BLaER1 (cell line): ENCODE measurements around the gene ZNF571.

Source experiments
- H3K27ac ChIP-seq: shearing (Covaris generic); formaldehyde crosslinking; 2 replicates; pipeline ENCODE4 v1.8.1; 2022
- H3K27me3 ChIP-seq: shearing (Covaris generic); formaldehyde crosslinking; 2 replicates; pipeline ENCODE4 v1.8.1; 2022
- H3K36me3 ChIP-seq: shearing (Covaris generic); formaldehyde crosslinking; 2 replicates; pipeline ENCODE4 v1.8.1; 2022
- H3K4me1 ChIP-seq: shearing (Covaris generic); formaldehyde crosslinking; 2 replicates; pipeline ENCODE4 v1.8.1; 2022
- H3K4me2 ChIP-seq: shearing (Covaris generic); formaldehyde crosslinking; 2 replicates; pipeline ENCODE4 v1.8.1; 2022
- H3K4me3 ChIP-seq: shearing (Covaris generic); formaldehyde crosslinking; 2 replicates; pipeline ENCODE4 v1.8.1; 2022
- H3K9ac ChIP-seq: shearing (Covaris generic); formaldehyde crosslinking; 2 replicates; pipeline ENCODE4 v1.8.1; 2022
- H3K9me3 ChIP-seq: shearing (Covaris generic); formaldehyde crosslinking; 2 replicates; pipeline ENCODE4 v1.8.1; 2022
- H4K20me1 ChIP-seq: shearing (Covaris generic); formaldehyde crosslinking; 2 replicates; pipeline ENCODE4 v1.8.1; 2022
- Cebpa-rat ChIP-seq: shearing (Covaris generic); IDR thresholded peaks from 2 replicates; pipeline ENCODE4 v1.8.1; 2022

The ZNF571 gene

GRCh38 chr19:37594304-37594981 is at the start of gene ZNF571, which contains the start of gene ZNF540:
ZNF571 (minus strand) TSS chr19:37594792; CDS start chr19:37586676, 8,116 bp downstream.
ZNF540 (plus strand) TSS chr19:37594876; CDS start chr19:37598448, 3,572 bp downstream.
- no peaks in the 10 kb centered on the region for H3K27me3 ChIP-seq
- H3K4me1 ChIP-seq = peaks cover 17% of the 10 kb centered on the region
- H3K9me3 ChIP-seq = peaks cover 20% of the 10 kb centered on the region
- H3K4me3 ChIP-seq = peak within 1 kb of the TSS; percentile 79
- H4K20me1 ChIP-seq = no peaks in the 10 kb centered on the region
- H3K4me2 ChIP-seq = peak within 1 kb of the TSS; percentile 88
- peak within 1 kb of the TSS; percentile 62 for H3K27ac ChIP-seq
- peaks cover 16% of the 10 kb centered on the region for H3K36me3 ChIP-seq
- H3K9ac ChIP-seq = peak within 1 kb of the TSS; percentile 80
- TF ChIP-seq Cebpa-rat = no peak

GRCh38 chr19:37635076-37636056 is 40.8 kb upstream of the ZNF571 start:
- Histone ChIP-seq H3K27ac (no peak overlapping the region), H3K9ac (no peak overlapping the region), H3K4me3 (peak overlapping the region; percentile 45; the same call in 1 of the 2 replicates), H3K36me3 (peaks cover 78% of the 10 kb centered on the region), H3K9me3 (peaks cover 93% of the 10 kb centered on the region), H3K27me3 (no peaks in the 10 kb centered on the region), H3K4me2 (no peak overlapping the region), H3K4me1 (no peaks in the 10 kb centered on the region), H4K20me1 (no peaks in the 10 kb centered on the region)
- no peak for TF ChIP-seq Cebpa-rat

- Histone ChIP-seq H3K9ac (peak overlapping the region; percentile 80), H3K36me3 (peaks cover 13% of the 10 kb centered on the region), H3K4me1 (peaks cover 17% of the 10 kb centered on the region), H3K4me2 (peak overlapping the region; percentile 88), H3K9me3 (peaks cover 20% of the 10 kb centered on the region), H3K27me3 (no peaks in the 10 kb centered on the region), H3K4me3 (peak overlapping the region; percentile 79), H4K20me1 (no peaks in the 10 kb centered on the region), H3K27ac (peak overlapping the region; percentile 62; the same call in 1 of the 2 replicates)
- no peak for TF ChIP-seq Cebpa-rat
These were observed 390 bp upstream of the ZNF571 start for GRCh38 chr19:37594982-37595382.

- H4K20me1 ChIP-seq = no peaks in the 10 kb centered on the region
- H3K36me3 ChIP-seq = peaks cover 17% of the 10 kb centered on the region
- H3K9me3 ChIP-seq = peaks cover 20% of the 10 kb centered on the region
- no peaks in the 10 kb centered on the region for H3K27me3 ChIP-seq
- TF ChIP-seq Cebpa-rat = no peak
- peak overlapping the region; percentile 79 for H3K4me3 ChIP-seq
- peak overlapping the region; percentile 80 for H3K9ac ChIP-seq
- peak overlapping the region; percentile 88 for H3K4me2 ChIP-seq
- H3K27ac ChIP-seq = peak overlapping the region; percentile 62
- H3K4me1 ChIP-seq = peaks cover 17% of the 10 kb centered on the region
These were observed 642 bp downstream of the ZNF571 start for GRCh38 chr19:37593996-37594303.

GRCh38 chr19:37583340-37583739 is 11.3 kb downstream of the ZNF571 start:
- no peak overlapping the region for H3K9ac ChIP-seq
- no peaks in the 10 kb centered on the region; the same call in none of the 2 replicates for H3K9me3 ChIP-seq
- no peak overlapping the region for H3K4me2 ChIP-seq
- H3K4me3 ChIP-seq = no peak overlapping the region
- H3K4me1 ChIP-seq = no peaks in the 10 kb centered on the region
- H3K36me3 ChIP-seq = peaks cover 94% of the 10 kb centered on the region
- no peaks in the 10 kb centered on the region; the same call in 1 of the 2 replicates for H3K27me3 ChIP-seq
- H4K20me1 ChIP-seq = no peaks in the 10 kb centered on the region
- TF ChIP-seq Cebpa-rat = no peak
- no peak overlapping the region for H3K27ac ChIP-seq

- Histone ChIP-seq H4K20me1 (no peaks in the 10 kb centered on the region), H3K4me1 (no peaks in the 10 kb centered on the region), H3K9me3 (peaks cover 46% of the 10 kb centered on the region), H3K4me2 (no peak overlapping the region), H3K36me3 (peaks cover 65% of the 10 kb centered on the region), H3K4me3 (no peak overlapping the region), H3K27ac (no peak overlapping the region), H3K9ac (no peak overlapping the region), H3K27me3 (no peaks in the 10 kb centered on the region)
- no peak for TF ChIP-seq Cebpa-rat
These were observed 22.4 kb downstream of the ZNF571 start for GRCh38 chr19:37572203-37572602.

GRCh38 chr19:37565370-37565669 is 29.3 kb downstream of the ZNF571 start:
- Histone ChIP-seq H3K36me3 (peaks cover 92% of the 10 kb centered on the region), H3K27me3 (no peaks in the 10 kb centered on the region), H3K27ac (no peak overlapping the region), H3K9me3 (peaks cover 100% of the 10 kb centered on the region; the same call in 1 of the 2 replicates), H3K4me2 (no peak overlapping the region), H3K9ac (no peak overlapping the region), H3K4me1 (no peaks in the 10 kb centered on the region), H3K4me3 (peak overlapping the region; percentile 40; the same call in 1 of the 2 replicates), H4K20me1 (no peaks in the 10 kb centered on the region)
- no peak for TF ChIP-seq Cebpa-rat

GRCh38 chr19:37564624-37565369 is 29.8 kb downstream of the ZNF571 start:
- H3K27ac ChIP-seq = no peak overlapping the region
- no peaks in the 10 kb centered on the region for H3K4me1 ChIP-seq
- peaks cover 100% of the 10 kb centered on the region; the same call in 1 of the 2 replicates for H3K9me3 ChIP-seq
- peaks cover 91% of the 10 kb centered on the region for H3K36me3 ChIP-seq
- no peaks in the 10 kb centered on the region for H3K27me3 ChIP-seq
- no peak overlapping the region for H3K9ac ChIP-seq
- TF ChIP-seq Cebpa-rat = no peak
- H4K20me1 ChIP-seq = no peaks in the 10 kb centered on the region
- no peak overlapping the region for H3K4me3 ChIP-seq
- no peak overlapping the region for H3K4me2 ChIP-seq

GRCh38 chr19:37563518-37563917 is 31.1 kb downstream of the ZNF571 start:
- Histone ChIP-seq H3K4me2 (no peak overlapping the region), H3K4me3 (no peak overlapping the region), H3K9me3 (peaks cover 100% of the 10 kb centered on the region; the same call in 1 of the 2 replicates), H3K27me3 (no peaks in the 10 kb centered on the region), H4K20me1 (no peaks in the 10 kb centered on the region), H3K27ac (no peak overlapping the region), H3K9ac (no peak overlapping the region), H3K4me1 (no peaks in the 10 kb centered on the region), H3K36me3 (peaks cover 89% of the 10 kb centered on the region)
- no peak for TF ChIP-seq Cebpa-rat
